ENCODE data around the gene OASL. TPM values are rescaled to one million over a fixed set of nuclear protein-coding genes. Genes with fewer than 3 reads are reported as not detected.
A peak's percentile ranks its signal among the peaks of the same experiment; 100 is the strongest.

OASL gene
- total RNA-seq, 2 donors from 2014 or later: 7.1 to 16.6 TPM

- ATAC-seq (no peak), DNase-seq (no peak)
- intact Hi-C loops (cut with DNase I, micrococcal nuclease): no loop called here
Measured at GRCh38 chr12:121021754-121022153, 17.3 kb downstream of the OASL start.

DNA sequence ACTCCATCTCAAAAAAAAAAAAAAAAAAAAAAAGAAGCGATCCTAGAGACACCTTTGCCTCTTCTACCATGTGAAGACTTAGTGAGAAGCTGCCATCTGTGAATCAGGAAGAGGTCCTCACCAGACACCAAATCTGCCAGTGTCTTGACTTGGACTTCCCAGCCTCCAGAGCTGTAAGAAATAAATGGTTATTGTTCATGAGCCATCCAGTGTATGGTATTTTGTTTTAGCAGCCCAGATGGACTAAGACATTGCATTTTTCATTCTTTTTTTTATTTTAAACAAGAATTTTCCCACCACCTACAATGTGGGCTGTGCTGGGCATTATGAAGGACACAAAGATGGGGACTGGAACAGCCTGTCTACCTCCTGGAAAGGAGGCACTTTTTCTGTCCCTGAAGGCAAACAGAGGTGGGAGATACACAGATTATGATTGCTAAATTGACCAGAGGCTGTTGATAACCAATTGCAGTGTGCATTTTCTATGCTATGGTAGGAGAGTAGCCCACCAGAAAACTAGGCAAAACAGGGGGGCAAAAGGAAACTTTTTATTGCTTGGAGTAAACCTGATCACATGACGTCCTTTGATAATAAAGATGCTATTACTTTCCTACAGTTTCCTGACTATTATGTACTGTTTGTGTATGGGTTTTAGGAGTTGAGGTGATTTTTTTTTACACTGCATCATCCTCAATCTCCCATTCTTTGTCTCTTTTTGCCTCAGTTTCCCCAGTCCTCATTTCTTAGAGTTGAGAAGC is 20.0 kb downstream of the OASL start:
- ATAC-seq (no peak), DNase-seq (no peak)
- intact Hi-C loops (cut with DNase I, micrococcal nuclease): no loop called here

DNA sequence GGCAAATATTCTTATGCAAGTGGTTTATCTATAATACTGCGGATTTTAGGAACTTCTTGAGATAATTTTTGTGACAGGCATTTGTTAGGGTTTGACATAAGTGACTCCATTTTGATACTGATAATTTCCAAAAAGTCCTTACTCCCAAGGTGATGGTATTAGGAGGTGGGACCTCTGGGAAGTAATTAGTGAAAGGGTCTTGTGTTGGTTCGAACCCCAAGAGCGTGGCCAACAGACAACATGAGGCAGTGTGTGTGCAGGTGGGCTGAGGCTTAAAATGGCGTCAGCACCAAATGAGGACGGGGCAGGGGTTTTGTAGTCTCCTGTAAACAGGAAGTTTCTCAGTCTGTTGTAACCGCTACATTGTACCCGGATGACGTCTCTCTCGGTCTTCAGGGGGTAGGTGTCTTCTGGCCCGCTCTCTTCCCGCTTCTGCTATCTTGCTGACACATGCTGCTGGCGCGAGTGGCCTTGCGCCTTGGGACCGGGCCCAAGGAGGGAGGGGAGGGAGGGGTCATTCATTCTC is 21.0 kb downstream of the OASL start:
- no peak for ATAC-seq
- DNase-seq: no peak
- intact Hi-C loops (cut with DNase I, micrococcal nuclease): no loop called here

- DNase-seq (peak; percentile 89 to 93), ATAC-seq (peak; percentile 99)
- intact Hi-C loops (cut with DNase I, micrococcal nuclease): no loop called here
Measured at GRCh38 chr12:121015825-121016766, 22.9 kb downstream of the OASL start, which contains the start of gene C12orf43. C12orf43 (minus strand) TSS chr12:121016487; CDS start chr12:121016474, 13 bp downstream.

DNA sequence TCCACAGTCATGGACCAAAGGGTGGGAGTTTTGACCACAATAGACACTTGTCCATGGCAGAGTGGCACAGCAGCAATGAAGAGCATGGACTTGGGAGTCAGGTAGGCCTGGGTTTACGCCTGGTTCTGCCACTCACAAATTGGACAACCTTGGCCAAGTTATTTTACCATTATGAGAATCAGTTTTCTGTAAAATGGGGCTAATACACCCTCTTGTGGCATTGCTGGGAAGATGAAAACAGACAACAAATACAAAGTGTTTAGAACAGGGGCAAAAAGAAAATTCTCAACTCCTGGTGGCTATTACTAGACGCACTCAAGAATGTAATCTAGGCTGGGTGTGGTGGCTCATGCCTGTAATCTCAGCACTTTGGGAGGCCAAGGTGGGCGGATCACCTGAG is 25.3 kb downstream of the OASL start:
- DNase-seq: no peak
- intact Hi-C loops (cut with DNase I, micrococcal nuclease): no loop called here
- no peak for ATAC-seq

GRCh38 chr12:121011820-121012219 is 27.2 kb downstream of the OASL start:
- ATAC-seq: no peak
- intact Hi-C loops (cut with DNase I, micrococcal nuclease): no loop called here
- DNase-seq: no peak

GRCh38 chr12:121010860-121011259 is 28.2 kb downstream of the OASL start:
- intact Hi-C loops (cut with DNase I, micrococcal nuclease): no loop called here
- ATAC-seq: no peak
- no peak for DNase-seq

- intact Hi-C loops (cut with DNase I, micrococcal nuclease): no loop called here
Measured at GRCh38 chr12:121009741-121010140, 29.3 kb downstream of the OASL start.

GRCh38 chr12:121008347-121009098 is 30.5 kb downstream of the OASL start:
- DNase-seq (no peak), ATAC-seq (no peak)
- intact Hi-C loops (cut with DNase I, micrococcal nuclease): no loop called here

More at GRCh38 chr12:121009741-121010140, 29.3 kb downstream of the OASL start:
- DNase-seq (peak in 1 of 2 donors; percentile 68), ATAC-seq (peak; percentile 92)

DNA sequence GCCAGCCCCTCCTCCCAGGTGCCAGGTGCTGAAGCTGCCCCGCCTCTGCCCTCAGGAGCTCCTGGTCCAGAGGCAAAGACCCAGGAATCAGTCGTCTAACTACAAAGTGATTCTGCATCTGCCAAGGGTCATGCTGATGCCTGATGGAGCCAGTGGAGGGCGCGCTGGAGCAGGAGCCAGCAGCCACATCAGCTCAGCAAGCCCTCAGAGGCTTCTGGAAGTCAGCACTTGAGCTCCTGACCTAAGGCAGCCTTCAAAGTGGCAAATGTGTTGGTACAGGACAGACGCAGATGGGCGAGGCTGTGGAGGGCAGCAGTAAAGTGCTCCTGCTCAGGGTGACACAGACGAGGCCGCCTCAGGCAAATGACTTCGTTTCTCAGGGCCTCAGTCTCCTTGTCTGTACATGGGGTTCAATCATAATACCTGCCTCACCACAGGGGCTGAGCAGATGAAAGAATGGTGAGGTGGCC is 33.7 kb downstream of the OASL start:
- DNase-seq: peak; percentile 47 to 72
- ATAC-seq: peak; percentile 74
- intact Hi-C loops (cut with DNase I, micrococcal nuclease): no loop called here

- no peak for DNase-seq
- intact Hi-C loops (cut with DNase I, micrococcal nuclease): no loop called here
- no peak for ATAC-seq
Measured at GRCh38 chr12:121004253-121004815, 34.7 kb downstream of the OASL start.

- DNase-seq (peak in 1 of 2 donors; percentile 74), ATAC-seq (peak; percentile 65)
- intact Hi-C loops (cut with DNase I, micrococcal nuclease): no loop called here
Measured at GRCh38 chr12:121003650-121004049, 35.4 kb downstream of the OASL start.

DNA sequence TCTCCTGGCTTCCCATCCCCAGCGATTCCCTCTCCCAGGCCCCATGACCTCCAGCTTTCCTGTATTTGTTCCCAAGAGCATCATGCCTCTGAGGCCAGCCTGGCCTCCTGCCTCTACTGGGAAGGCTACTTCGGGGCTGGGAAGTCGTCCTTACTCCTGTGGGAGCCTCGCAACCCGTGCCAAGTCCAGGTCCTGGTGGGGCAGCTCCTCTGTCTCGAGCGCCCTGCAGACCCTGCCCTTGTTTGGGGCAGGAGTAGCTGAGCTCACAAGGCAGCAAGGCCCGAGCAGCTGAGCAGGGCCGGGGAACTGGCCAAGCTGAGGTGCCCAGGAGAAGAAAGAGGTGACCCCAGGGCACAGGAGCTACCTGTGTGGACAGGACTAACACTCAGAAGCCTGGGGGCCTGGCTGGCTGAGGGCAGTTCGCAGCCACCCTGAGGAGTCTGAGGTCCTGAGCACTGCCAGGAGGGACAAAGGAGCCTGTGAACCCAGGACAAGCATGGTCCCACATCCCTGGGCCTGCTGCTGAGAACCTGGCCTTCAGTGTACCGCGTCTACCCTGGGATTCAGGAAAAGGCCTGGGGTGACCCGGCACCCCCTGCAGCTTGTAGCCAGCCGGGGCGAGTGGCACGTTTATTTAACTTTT is 37.1 kb downstream of the OASL start:
- intact Hi-C loops (cut with DNase I, micrococcal nuclease): no loop called here
- no peak for ATAC-seq
- DNase-seq: no peak

DNA sequence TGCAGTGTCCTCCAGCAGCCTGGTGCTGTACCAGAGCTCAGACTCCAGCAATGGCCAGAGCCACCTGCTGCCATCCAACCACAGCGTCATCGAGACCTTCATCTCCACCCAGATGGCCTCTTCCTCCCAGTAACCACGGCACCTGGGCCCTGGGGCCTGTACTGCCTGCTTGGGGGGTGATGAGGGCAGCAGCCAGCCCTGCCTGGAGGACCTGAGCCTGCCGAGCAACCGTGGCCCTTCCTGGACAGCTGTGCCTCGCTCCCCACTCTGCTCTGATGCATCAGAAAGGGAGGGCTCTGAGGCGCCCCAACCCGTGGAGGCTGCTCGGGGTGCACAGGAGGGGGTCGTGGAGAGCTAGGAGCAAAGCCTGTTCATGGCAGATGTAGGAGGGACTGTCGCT is 38.0 kb downstream of the OASL start:
- DNase-seq (no peak), ATAC-seq (no peak)
- intact Hi-C loops (cut with DNase I, micrococcal nuclease): no loop called here

DNA sequence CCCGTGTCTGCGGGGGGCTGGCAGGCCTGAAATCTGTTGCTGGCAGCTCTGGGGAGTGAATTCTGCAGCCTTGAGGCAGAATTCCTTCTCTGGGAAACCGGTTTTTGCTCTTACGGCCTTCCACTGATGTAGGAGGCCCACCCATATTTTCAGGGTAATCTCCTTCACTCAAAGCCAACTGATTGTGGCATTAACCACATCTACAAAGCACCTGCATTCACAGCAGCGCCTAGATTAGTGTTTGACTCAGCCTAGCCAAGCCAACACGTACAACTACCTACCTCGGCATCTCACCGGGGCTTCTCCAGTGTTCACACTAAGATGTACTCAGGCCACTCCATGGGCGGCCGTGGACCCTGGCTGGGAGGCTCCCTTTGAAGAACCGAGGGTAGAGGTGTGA is 38.5 kb downstream of the OASL start:
- intact Hi-C loops (cut with DNase I, micrococcal nuclease): no loop called here
- DNase-seq (no peak), ATAC-seq (no peak)

DNA sequence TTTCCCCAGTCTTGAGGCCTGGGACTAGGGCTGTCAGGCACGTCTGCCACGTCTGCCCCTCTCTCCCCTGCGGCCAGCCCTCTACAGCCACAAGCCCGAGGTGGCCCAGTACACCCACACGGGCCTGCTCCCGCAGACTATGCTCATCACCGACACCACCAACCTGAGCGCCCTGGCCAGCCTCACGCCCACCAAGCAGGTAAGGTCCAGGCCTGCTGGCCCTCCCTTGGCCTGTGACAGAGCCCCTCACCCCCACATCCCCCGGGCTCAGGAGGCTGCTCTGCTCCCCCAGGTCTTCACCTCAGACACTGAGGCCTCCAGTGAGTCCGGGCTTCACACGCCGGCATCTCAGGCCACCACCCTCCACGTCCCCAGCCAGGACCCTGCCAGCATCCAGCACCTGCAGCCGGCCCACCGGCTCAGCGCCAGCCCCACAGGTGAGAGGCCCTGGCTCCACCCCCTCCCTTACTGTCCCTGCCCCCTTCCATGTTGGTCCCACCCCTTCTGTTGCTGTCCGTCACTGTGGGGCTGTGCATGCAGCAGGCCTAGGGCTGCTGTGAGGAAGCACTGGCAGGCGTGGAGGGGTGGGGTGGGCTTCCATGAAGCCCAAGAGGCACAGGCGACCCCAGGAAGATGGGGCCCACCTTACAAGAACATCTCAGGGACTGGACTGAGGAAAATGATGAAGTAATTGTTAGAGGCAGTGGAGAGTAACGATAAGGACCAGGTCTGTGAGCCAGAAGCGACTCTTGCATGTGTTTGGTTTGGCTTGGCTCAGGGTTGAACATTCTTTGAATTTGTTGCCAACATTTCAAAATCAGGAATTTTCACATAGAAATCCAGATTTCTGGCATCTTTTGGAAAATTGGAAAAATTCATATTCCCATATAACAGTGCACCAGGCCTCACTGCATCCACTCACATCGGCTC is 39.6 kb downstream of the OASL start:
- intact Hi-C loops (cut with DNase I, micrococcal nuclease): no loop called here
- no peak for ATAC-seq

DNA sequence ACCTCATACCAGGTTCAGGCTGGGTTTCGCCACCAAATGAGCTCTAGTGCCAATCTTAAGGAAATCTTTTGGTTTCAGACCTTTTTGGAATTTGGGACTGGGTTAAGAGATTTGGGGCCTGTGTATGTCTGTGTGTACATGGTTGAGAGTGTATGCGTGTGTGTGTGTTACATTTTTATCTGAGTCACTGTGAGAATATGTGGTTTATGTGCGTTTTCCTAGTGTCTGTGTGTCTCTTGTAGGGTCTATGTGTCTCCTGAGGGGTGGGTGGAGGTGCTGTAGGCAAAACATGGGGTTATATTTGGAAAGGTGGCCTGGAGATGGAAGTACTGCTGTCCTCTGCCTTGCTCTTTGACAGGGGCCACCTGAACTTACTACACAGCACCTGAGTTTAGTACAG is 40.6 kb downstream of the OASL start:
- no peak for DNase-seq
- intact Hi-C loops (cut with DNase I, micrococcal nuclease): no loop called here

More for the DNA sequence above, 39.6 kb downstream of the OASL start:
- DNase-seq: no peak

More for the DNA sequence above, 40.6 kb downstream of the OASL start:
- no peak for ATAC-seq

All from left colon (tissue), 2 donors.